CD4-positive, alpha-beta T cell treated with Interleukin-21 for 1 hour (primary cell): ENCODE data around the gene ADAP1.
"Not testable (repeated sequence)": the region's sequence is repeated elsewhere in the genome, so short reads cannot be mapped to it uniquely, and the experiment has no call there.

Source experiments
- DNase-seq: peaks from one replicate; pipeline ENCODE4 v3.0.0-alpha.2; 2020

Gene ADAP1

GRCh38 chr7:957418-958220 lies 3.1 kb upstream of the ADAP1 start:
- no peak for DNase-seq

- no peak for DNase-seq
Measured at GRCh38 chr7:956031-956430, 1.6 kb upstream of the ADAP1 start.

GRCh38 chr7:953547-954327 lies 743 bp downstream of the ADAP1 start:
- DNase-seq: peak; percentile 37

- no peak for DNase-seq
Measured at GRCh38 chr7:952548-953441, 1.7 kb downstream of the ADAP1 start.

- DNase-seq: no peak
Measured at GRCh38 chr7:951881-952547, 2.5 kb downstream of the ADAP1 start.

- DNase-seq: no peak
Measured at GRCh38 chr7:949021-949934, 5.2 kb downstream of the ADAP1 start.

GRCh38 chr7:947391-948210 lies 6.9 kb downstream of the ADAP1 start:
- no peak for DNase-seq

- no peak for DNase-seq
Measured at GRCh38 chr7:946256-946996, 8.1 kb downstream of the ADAP1 start.

GRCh38 chr7:945556-946255 lies 8.8 kb downstream of the ADAP1 start:
- DNase-seq: no peak

- no peak for DNase-seq
Measured at GRCh38 chr7:945147-945555, 9.3 kb downstream of the ADAP1 start.

GRCh38 chr7:944744-945143 lies 9.7 kb downstream of the ADAP1 start:
- DNase-seq: no peak

- DNase-seq: not testable (repeated sequence)
Measured at GRCh38 chr7:943793-944192, 10.7 kb downstream of the ADAP1 start.

GRCh38 chr7:940599-941408 lies 13.7 kb downstream of the ADAP1 start:
- no peak for DNase-seq

GRCh38 chr7:939843-940242 lies 14.6 kb downstream of the ADAP1 start:
- DNase-seq: no peak

- DNase-seq: no peak
Measured at GRCh38 chr7:938546-939185, 15.8 kb downstream of the ADAP1 start.

GRCh38 chr7:937856-938484 lies 16.5 kb downstream of the ADAP1 start:
- DNase-seq: no peak

GRCh38 chr7:936386-937054 lies 18.0 kb downstream of the ADAP1 start:
- no peak for DNase-seq
